Activated CD8-positive, alpha-beta memory T cell treated with anti-CD3 and anti-CD28 coated beads for 4 hours (primary cell): ENCODE data around the gene SPTB.

Experiments used
- DNase-seq, 2 donors: peaks; one replicate each; pipeline ENCODE4 v3.0.0-alpha.2; 2020; ENCODE audit warnings: low read depth in 2 of 2

SPTB gene

DNA sequence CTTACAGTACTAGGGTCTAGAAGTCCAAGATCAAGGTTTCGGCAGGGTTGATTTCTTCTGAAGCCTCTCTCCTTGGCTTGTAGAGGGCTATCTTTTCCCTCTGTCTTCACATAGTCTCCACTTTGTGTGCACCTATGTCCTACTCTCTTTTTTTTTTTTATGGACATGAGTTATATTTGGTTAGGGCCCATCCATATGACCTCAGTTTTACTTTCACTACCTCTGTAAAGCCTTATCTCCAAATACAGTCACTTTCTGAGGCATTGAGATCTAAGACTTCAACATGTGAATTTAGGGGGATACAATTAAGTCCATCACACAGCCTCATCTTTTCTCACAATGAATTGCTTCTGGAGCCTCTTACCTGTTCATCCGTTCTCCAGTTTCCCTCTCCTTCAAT is 5.9 kb upstream of the SPTB start:
- no peak for DNase-seq

GRCh38 chr14:64880221-64881121 is 764 bp upstream of the SPTB start:
- DNase-seq: peak; percentile 12 to 16

- no peak for DNase-seq
These were observed 671 bp downstream of the SPTB start for GRCh38 chr14:64878837-64879634.

- no peak for DNase-seq
These were observed 1.9 kb downstream of the SPTB start for GRCh38 chr14:64877846-64878245.

- no peak for DNase-seq
These were observed 4.4 kb downstream of the SPTB start for GRCh38 chr14:64875350-64875749.

DNA sequence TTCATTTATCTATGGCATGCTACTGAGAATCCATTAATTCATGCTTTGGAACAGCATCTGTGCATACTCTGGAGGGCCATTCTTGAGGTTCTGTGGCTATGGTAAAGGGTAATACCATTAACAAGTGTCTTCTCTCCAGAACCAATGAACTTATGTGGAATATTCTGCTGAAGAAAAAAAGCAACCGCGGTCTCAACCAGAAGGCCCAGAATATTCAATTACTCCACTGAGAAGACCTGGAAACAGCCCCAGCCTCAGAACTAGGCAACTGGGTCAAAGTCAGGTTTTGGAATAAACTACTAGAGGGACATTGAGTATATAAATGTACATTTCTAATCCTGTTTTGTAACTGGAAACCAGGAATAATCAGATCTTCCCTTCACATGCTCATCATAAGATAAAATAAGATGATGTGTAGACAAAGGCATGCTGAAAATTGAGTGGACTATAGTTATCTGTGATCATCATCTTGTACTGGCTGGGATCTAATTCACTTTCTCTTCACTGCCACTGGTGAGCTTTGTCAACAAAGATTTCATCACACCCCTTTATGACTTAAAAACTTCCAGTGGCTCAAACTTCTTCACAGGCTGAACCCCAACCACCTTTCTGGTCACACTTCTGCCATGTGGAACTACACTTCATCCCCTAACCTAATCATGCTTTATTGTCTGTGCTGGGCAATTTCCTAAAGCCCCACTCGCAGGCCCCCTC is 6.0 kb downstream of the SPTB start:
- DNase-seq: no peak

DNA sequence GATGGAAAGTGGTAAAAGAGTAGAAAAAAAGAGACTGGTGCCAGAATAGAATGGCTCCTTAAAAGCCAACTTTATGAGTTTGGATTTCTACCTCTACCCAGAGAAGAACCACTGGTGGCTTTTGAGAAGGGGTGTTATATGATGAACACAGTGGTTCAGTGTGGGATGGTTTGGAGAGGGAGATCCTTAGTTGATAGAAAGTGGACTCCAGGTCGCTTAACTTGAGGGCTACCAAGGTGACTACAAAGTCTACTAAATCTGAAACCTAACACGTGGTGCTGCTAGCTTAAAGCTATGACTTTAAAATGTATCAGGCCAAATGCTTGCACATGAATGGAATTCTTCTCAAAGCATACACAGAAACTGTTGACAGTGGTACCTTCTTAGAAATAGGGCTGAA is 8.4 kb downstream of the SPTB start:
- DNase-seq: no peak

- no peak for DNase-seq
These were observed 9.5 kb downstream of the SPTB start for GRCh38 chr14:64870160-64870559.

DNA sequence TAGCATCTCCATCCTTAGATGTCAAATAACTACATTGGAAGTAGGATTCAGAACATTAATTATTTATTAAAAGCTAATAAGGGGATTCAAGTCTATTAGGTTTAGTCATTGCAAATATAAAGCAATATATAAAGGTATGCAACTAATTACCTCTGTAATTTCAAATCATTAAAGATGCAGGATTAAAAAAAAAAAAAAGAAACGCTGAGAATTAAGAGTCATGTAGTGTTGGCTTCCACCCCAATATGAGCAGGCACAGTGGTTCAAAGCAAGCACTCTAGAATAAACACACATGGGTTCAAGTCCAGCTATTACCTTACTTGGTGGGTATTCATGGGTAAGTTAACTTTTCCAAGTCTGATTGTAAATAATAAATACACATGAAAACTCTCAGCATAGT is 10.9 kb downstream of the SPTB start:
- DNase-seq: no peak

GRCh38 chr14:64868379-64868778 is 11.3 kb downstream of the SPTB start:
- DNase-seq: no peak

DNA sequence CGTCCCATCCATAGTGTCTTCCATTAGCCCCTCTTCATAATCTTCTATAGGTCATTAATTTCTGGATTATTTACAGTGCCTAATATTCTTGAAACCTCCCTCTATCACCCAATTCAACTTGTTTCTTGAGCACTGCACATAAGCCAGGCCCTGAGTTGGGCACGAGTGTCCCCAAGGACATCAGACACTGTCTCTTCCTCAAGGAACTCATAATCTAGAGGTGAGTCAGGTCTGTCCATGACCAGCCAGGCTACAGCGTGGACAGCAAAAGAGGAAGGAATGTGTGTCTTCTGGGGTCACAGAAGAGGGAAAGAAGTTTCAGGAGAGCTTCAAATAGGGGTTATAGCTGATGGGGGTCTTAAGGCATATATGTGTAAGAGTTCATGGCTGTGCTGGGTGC is 12.5 kb downstream of the SPTB start:
- no peak for DNase-seq

DNA sequence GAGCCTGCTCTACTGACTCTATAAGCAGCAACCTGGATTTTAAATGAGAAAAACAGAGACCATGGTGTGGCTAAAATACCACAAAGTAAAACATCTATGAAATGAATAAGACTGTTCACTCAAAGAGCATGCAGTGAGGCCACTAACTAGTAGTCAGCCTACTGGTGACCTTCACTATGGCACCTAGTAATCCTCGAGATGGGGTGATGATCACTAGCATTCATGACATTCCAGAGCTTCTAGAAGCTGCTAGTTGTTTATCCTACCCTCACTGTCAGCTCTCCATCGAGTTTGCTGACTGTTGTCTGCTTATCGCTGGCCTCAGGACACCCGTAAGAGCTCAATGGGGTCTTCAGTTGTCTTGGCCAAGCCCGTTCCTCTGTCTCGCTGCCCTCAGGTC is 13.7 kb downstream of the SPTB start:
- no peak for DNase-seq

DNA sequence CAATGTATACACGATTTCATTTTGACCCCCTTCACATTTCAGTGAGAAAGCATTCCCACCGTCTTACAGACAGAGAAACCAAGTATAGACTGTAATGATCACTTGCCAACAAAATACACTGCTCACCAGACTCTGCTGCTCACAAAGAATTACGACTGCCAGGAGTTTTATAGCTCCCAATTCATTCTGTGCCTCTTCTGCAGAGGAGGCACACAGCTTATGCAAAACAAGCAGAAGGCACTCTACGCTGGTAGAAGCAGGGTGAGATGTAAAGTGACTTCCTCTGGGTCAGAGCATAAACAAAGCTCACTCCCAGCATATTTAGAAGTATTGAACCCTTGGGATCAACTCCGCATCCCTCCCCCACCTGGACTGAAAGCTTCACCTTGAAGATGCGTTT is 14.6 kb downstream of the SPTB start:
- DNase-seq: no peak

GRCh38 chr14:64864258-64864657 is 15.4 kb downstream of the SPTB start:
- no peak for DNase-seq

DNA sequence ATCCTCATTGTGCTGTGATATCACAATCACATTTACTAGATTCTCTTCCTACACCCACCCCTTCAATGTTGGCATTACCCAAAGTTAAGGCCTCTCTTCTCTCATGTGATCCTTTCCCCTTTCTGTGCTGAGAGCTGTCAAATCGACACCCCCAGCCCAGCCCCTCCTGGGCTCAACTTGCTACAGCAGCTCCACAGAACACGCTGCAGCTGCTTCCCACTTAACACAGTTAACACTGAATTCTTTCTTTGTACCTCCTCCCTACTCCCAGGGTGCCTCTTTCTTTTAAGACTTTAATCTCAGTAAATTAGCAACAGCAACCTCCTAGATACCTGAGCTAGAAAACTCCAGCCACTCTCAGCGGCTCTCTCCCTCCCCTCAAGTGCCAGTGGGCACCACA is 17.8 kb downstream of the SPTB start:
- no peak for DNase-seq

DNA sequence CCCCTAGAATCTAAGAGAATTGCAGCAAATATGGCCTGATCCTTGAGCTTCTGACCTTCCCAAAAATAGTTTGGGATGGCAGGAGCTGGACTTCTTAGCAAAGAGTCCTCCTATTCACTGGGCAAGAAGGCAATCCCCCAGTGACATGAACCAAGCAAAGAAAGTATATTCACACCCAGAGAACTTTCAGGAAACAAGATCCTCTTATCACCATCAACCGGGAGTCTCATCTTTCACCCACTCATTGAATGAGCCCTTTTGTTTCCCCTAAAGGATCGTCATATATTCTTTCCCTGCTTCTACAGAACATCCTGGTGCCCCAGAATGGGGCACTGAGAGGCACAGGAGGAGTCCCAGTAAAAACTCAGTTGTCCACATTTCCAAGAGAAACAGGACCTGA is 19.7 kb downstream of the SPTB start:
- no peak for DNase-seq

DNA sequence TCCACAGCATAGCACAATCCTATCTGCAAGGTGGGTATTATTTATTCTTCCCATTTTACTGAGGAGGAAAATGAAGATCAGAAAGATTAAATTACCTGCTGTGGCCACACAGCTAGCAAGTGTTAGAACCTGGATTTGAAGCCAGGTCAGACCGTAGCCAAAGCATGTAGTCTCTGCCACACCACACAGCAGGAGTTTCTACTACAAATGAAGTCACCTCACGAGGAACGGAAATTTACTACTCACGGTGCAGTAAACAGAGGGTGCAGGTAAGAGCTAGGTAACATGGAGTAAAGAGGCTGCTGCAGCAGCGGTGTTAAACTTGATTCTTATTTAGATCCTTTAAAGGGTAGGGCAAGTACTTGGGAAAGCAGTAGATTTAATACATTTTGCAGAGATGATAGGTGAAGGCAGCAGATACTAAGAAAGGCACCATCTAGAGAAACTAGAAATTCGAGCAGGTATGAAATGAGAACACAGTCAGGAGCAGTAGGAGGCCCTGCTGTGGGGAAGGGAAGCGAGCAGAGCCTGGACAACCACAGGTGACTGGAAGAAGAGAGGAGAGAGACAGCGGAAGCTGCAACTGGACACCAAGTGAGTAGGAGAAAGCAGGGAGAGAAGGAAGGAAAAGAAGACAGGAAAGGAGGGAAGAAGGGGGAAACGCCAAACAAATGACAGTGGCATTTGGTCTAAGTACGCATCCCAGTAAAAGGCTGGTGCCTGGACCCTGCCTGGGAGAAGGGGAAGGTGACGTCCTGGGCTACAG is 21.5 kb downstream of the SPTB start:
- no peak for DNase-seq

- DNase-seq: no peak
These were observed 22.9 kb downstream of the SPTB start for GRCh38 chr14:64856529-64857445.

DNA sequence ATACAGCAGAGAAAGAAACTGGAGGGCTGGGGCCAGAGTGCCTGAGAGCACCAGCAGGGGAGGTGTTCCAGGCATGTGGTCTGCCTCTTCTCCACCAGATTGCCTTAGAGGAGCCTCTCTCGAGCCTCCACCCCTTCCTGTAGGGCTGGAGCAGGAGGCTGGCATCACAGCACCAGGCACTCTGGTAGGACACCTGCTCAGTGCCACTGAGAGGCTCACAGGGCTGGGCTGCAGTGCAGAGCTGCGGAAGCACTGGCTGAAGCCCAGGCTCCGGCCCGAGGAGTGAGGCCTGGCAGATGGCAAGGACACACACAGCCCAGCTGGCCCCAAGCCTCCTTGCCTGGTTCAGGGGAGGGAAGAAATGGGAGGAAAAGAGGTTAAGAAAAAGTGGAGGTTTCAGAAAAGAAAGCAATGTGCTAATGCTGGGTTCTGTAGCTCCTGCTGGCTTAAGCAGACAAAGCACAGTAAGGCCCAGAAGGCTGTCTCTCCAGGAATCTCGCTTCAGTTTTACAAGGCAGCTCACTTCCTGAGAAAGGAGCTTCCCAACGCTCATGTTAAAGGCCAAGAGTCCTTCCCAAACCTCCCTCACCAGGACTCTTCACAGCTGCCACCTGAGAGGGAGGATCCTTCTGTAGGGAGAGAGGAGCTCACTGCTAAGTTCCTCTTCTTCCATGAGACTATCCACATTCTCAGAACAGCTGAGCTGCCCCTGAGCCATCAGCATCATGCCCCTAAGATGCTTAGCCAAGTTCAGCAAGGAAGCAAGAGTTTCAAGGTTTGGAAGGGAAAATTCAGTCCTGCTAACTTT is 23.8 kb downstream of the SPTB start:
- DNase-seq: no peak
